GM12878 (cell line): Measurements from ENCODE around the gene ZMYM3. TPM values are rescaled to one million over a fixed set of nuclear protein-coding genes. Genes with fewer than 3 reads are reported as not detected.

Experiments
- polyA plus RNA-seq, 11 experiments: library from polyadenylated mRNA; depleted of rRNA in 4 of 11; unstranded in 6 of 11; stranded (reverse) in 5 of 11; fragments of >200 nt; fragmentation: Nextera tagmentation in 4 of 11; fragmentation: Illumina TruSeq in 1 of 11; extraction: Ambion mirVana in 4 of 11; extraction: Trizol in 1 of 11; gene quantifications; 1 replicate in 1 of 11; 2 replicates in 10 of 11; pipeline versions ENCODE4 v1.2.1 to v1.2.3, GENCODE V29; 2011 to 2016; ENCODE audit warnings: inconsistent platforms in 2 of 11, missing spikeins in 2 of 11, low read depth in 1 of 11
- total RNA-seq, 4 experiments: library from RNA; depleted of rRNA in 3 of 4; stranded (reverse); fragments of >200 nt in 3 of 4; fragmentation: Illumina TruSeq in 1 of 4; extraction: Trizol in 1 of 4; gene quantifications; 2 replicates each; pipeline versions ENCODE4 v1.2.1 to v1.2.3, GENCODE V29; 2013 to 2021

Gene ZMYM3
- total and polyA plus RNA-seq, 10 of the 15 experiments (the other 5 are each of a cell fraction or from before 2014, with no cell fraction given): 2.3 to 28.1 (median 12.3) TPM

Other genes starting within 250 kb of the ZMYM3 start
Only the 7 nearest of the 10 such genes appear.
- gene IL2RG, start 142.6 kb downstream of the ZMYM3 start, total RNA-seq (2014; rRNA removed): 58.6 and 63.9 TPM in 2 replicates
- gene IL2RG, start 142.6 kb downstream of the ZMYM3 start, total RNA-seq (2014; rRNA removed; fragmentation: Illumina TruSeq; extraction: Trizol): 79.4 and 89.8 TPM in 2 replicates
- gene IL2RG, start 142.6 kb downstream of the ZMYM3 start, total RNA-seq (2021): 155 and 159 TPM in 2 replicates
- gene IL2RG, start 142.6 kb downstream of the ZMYM3 start, polyA plus RNA-seq (2011; rRNA removed): 523 and 686 TPM in 2 replicates
- 485 TPM in 2 replicates for gene IL2RG, start 142.6 kb downstream of the ZMYM3 start, polyA plus RNA-seq (2014; fragmentation: Illumina TruSeq; extraction: Trizol)
- 100 to 1,000 TPM; 135 to 138 TPM for gene IL2RG, start 142.6 kb downstream of the ZMYM3 start, polyA plus RNA-seq (2014; fragmentation: Nextera tagmentation; extraction: Ambion mirVana)
- gene IL2RG, start 142.6 kb downstream of the ZMYM3 start, polyA plus RNA-seq (2014; rRNA removed): 189 and 207 TPM in 2 replicates
- 100 to 1,000 TPM; 236 to 269 TPM for gene IL2RG, start 142.6 kb downstream of the ZMYM3 start, polyA plus RNA-seq (2016; fragmentation: Nextera tagmentation; extraction: Ambion mirVana)
- 14.8 and 20.3 TPM in 2 replicates for gene MED12, start 135.5 kb downstream of the ZMYM3 start, total RNA-seq (2014; rRNA removed)
- 5.7 and 5.9 TPM in 2 replicates for gene MED12, start 135.5 kb downstream of the ZMYM3 start, total RNA-seq (2014; rRNA removed; fragmentation: Illumina TruSeq; extraction: Trizol)
- gene MED12, start 135.5 kb downstream of the ZMYM3 start, total RNA-seq (2021): 28.5 and 28.8 TPM in 2 replicates
- gene MED12, start 135.5 kb downstream of the ZMYM3 start, polyA plus RNA-seq (2011; rRNA removed): 4.9 and 13.0 TPM in 2 replicates
- 18.3 and 18.9 TPM in 2 replicates for gene MED12, start 135.5 kb downstream of the ZMYM3 start, polyA plus RNA-seq (2014; fragmentation: Illumina TruSeq; extraction: Trizol)
- 1 to 10 TPM in 1 of 2 experiments, under 1 TPM in 1; 0.68 to 1.7 TPM for gene MED12, start 135.5 kb downstream of the ZMYM3 start, polyA plus RNA-seq (2014; fragmentation: Nextera tagmentation; extraction: Ambion mirVana)
- 13.5 and 15.2 TPM in 2 replicates for gene MED12, start 135.5 kb downstream of the ZMYM3 start, polyA plus RNA-seq (2014; rRNA removed)
- gene MED12, start 135.5 kb downstream of the ZMYM3 start, polyA plus RNA-seq (2016; fragmentation: Nextera tagmentation; extraction: Ambion mirVana): 10 to 100 TPM; 13.9 to 14.0 TPM
- 0.16 and 0.23 TPM in 2 replicates for gene NLGN3, start 109.3 kb downstream of the ZMYM3 start, total RNA-seq (2014; rRNA removed)
- 0.14 and 0.18 TPM in 2 replicates for gene NLGN3, start 109.3 kb downstream of the ZMYM3 start, total RNA-seq (2014; rRNA removed; fragmentation: Illumina TruSeq; extraction: Trizol)
- 0.33 and 0.56 TPM in 2 replicates for gene NLGN3, start 109.3 kb downstream of the ZMYM3 start, total RNA-seq (2021)
- gene NLGN3, start 109.3 kb downstream of the ZMYM3 start, polyA plus RNA-seq (2011; rRNA removed): 0.33 and 0.48 TPM in 2 replicates
- 0.48 and 0.73 TPM in 2 replicates for gene NLGN3, start 109.3 kb downstream of the ZMYM3 start, polyA plus RNA-seq (2014; fragmentation: Illumina TruSeq; extraction: Trizol)
- under 1 TPM; 0.07 to 0.13 TPM for gene NLGN3, start 109.3 kb downstream of the ZMYM3 start, polyA plus RNA-seq (2014; fragmentation: Nextera tagmentation; extraction: Ambion mirVana)
- 0.50 and 0.61 TPM in 2 replicates for gene NLGN3, start 109.3 kb downstream of the ZMYM3 start, polyA plus RNA-seq (2014; rRNA removed)
- gene NLGN3, start 109.3 kb downstream of the ZMYM3 start, polyA plus RNA-seq (2016; fragmentation: Nextera tagmentation; extraction: Ambion mirVana): under 1 TPM; 0.21 to 0.42 TPM
- gene GJB1, start 30.9 kb downstream of the ZMYM3 start, total RNA-seq (2014; rRNA removed): not detected in 2 replicates
- not detected in 2 replicates for gene GJB1, start 30.9 kb downstream of the ZMYM3 start, total RNA-seq (2014; rRNA removed; fragmentation: Illumina TruSeq; extraction: Trizol)
- 0.13 TPM in 1 of 2 replicates, not detected in the other for gene GJB1, start 30.9 kb downstream of the ZMYM3 start, total RNA-seq (2021)
- gene GJB1, start 30.9 kb downstream of the ZMYM3 start, polyA plus RNA-seq (2011; rRNA removed): not detected in 2 replicates
- gene GJB1, start 30.9 kb downstream of the ZMYM3 start, polyA plus RNA-seq (2014; fragmentation: Illumina TruSeq; extraction: Trizol): not detected in 2 replicates
- gene GJB1, start 30.9 kb downstream of the ZMYM3 start, polyA plus RNA-seq (2014; fragmentation: Nextera tagmentation; extraction: Ambion mirVana): not detected
- not detected in 2 replicates for gene GJB1, start 30.9 kb downstream of the ZMYM3 start, polyA plus RNA-seq (2014; rRNA removed)
- not detected for gene GJB1, start 30.9 kb downstream of the ZMYM3 start, polyA plus RNA-seq (2016; fragmentation: Nextera tagmentation; extraction: Ambion mirVana)
- gene NONO, start 29.5 kb upstream of the ZMYM3 start, total RNA-seq (2014; rRNA removed): 376 and 404 TPM in 2 replicates
- 418 and 433 TPM in 2 replicates for gene NONO, start 29.5 kb upstream of the ZMYM3 start, total RNA-seq (2014; rRNA removed; fragmentation: Illumina TruSeq; extraction: Trizol)
- gene NONO, start 29.5 kb upstream of the ZMYM3 start, total RNA-seq (2021): 395 and 417 TPM in 2 replicates
- 329 and 505 TPM in 2 replicates for gene NONO, start 29.5 kb upstream of the ZMYM3 start, polyA plus RNA-seq (2011; rRNA removed)
- gene NONO, start 29.5 kb upstream of the ZMYM3 start, polyA plus RNA-seq (2014; fragmentation: Illumina TruSeq; extraction: Trizol): 484 and 509 TPM in 2 replicates
- gene NONO, start 29.5 kb upstream of the ZMYM3 start, polyA plus RNA-seq (2014; fragmentation: Nextera tagmentation; extraction: Ambion mirVana): 100 to 1,000 TPM; 206 to 359 TPM
- gene NONO, start 29.5 kb upstream of the ZMYM3 start, polyA plus RNA-seq (2014; rRNA removed): 312 and 313 TPM in 2 replicates
- 100 to 1,000 TPM; 350 to 371 TPM for gene NONO, start 29.5 kb upstream of the ZMYM3 start, polyA plus RNA-seq (2016; fragmentation: Nextera tagmentation; extraction: Ambion mirVana)
- 2.1 and 2.3 TPM in 2 replicates for gene ITGB1BP2, start 47.6 kb upstream of the ZMYM3 start, total RNA-seq (2014; rRNA removed)
- 1.8 TPM in 2 replicates for gene ITGB1BP2, start 47.6 kb upstream of the ZMYM3 start, total RNA-seq (2014; rRNA removed; fragmentation: Illumina TruSeq; extraction: Trizol)
- gene ITGB1BP2, start 47.6 kb upstream of the ZMYM3 start, total RNA-seq (2021): 2.0 and 2.2 TPM in 2 replicates
- gene ITGB1BP2, start 47.6 kb upstream of the ZMYM3 start, polyA plus RNA-seq (2011; rRNA removed): 2.9 and 3.3 TPM in 2 replicates
- gene ITGB1BP2, start 47.6 kb upstream of the ZMYM3 start, polyA plus RNA-seq (2014; fragmentation: Illumina TruSeq; extraction: Trizol): 1.0 and 1.6 TPM in 2 replicates
- gene ITGB1BP2, start 47.6 kb upstream of the ZMYM3 start, polyA plus RNA-seq (2014; fragmentation: Nextera tagmentation; extraction: Ambion mirVana): 1 to 10 TPM in 1 of 2 experiments, under 1 TPM in 1; 0.50 to 1.3 TPM
- 2.3 and 3.1 TPM in 2 replicates for gene ITGB1BP2, start 47.6 kb upstream of the ZMYM3 start, polyA plus RNA-seq (2014; rRNA removed)
- gene ITGB1BP2, start 47.6 kb upstream of the ZMYM3 start, polyA plus RNA-seq (2016; fragmentation: Nextera tagmentation; extraction: Ambion mirVana): under 1 TPM; 0.55 to 0.82 TPM
- gene TAF1, start 112.2 kb upstream of the ZMYM3 start, total RNA-seq (2014; rRNA removed): 20.9 and 24.3 TPM in 2 replicates
- gene TAF1, start 112.2 kb upstream of the ZMYM3 start, total RNA-seq (2014; rRNA removed; fragmentation: Illumina TruSeq; extraction: Trizol): 24.2 and 25.2 TPM in 2 replicates
- gene TAF1, start 112.2 kb upstream of the ZMYM3 start, total RNA-seq (2021): 19.4 and 23.4 TPM in 2 replicates
- 17.1 and 21.5 TPM in 2 replicates for gene TAF1, start 112.2 kb upstream of the ZMYM3 start, polyA plus RNA-seq (2011; rRNA removed)
- gene TAF1, start 112.2 kb upstream of the ZMYM3 start, polyA plus RNA-seq (2014; fragmentation: Illumina TruSeq; extraction: Trizol): 23.3 and 31.4 TPM in 2 replicates
- 1 to 10 TPM; 4.1 to 4.8 TPM for gene TAF1, start 112.2 kb upstream of the ZMYM3 start, polyA plus RNA-seq (2014; fragmentation: Nextera tagmentation; extraction: Ambion mirVana)
- 17.3 and 17.7 TPM in 2 replicates for gene TAF1, start 112.2 kb upstream of the ZMYM3 start, polyA plus RNA-seq (2014; rRNA removed)
- gene TAF1, start 112.2 kb upstream of the ZMYM3 start, polyA plus RNA-seq (2016; fragmentation: Nextera tagmentation; extraction: Ambion mirVana): 10 to 100 TPM in 1 of 2 experiments, 1 to 10 TPM in 1; 8.0 to 11.6 TPM